GM21576 (cell line): Measurements from ENCODE around the gene ZDHHC1.

Experiments
- ATAC-seq: cut with Tn5 transposase; IDR thresholded peaks from one replicate; pipeline ENCODE4 v1.9.1; 2021; ENCODE audit warnings: mild to moderate bottlenecking, moderate library complexity; ENCODE audit not compliant: unreplicated experiment

Gene ZDHHC1

GRCh38 chr16:67447508-67448076 lies 31.3 kb upstream of the ZDHHC1 start:
- no peak for ATAC-seq

- no peak for ATAC-seq
These were observed 30.8 kb upstream of the ZDHHC1 start for GRCh38 chr16:67446968-67447507.

DNA sequence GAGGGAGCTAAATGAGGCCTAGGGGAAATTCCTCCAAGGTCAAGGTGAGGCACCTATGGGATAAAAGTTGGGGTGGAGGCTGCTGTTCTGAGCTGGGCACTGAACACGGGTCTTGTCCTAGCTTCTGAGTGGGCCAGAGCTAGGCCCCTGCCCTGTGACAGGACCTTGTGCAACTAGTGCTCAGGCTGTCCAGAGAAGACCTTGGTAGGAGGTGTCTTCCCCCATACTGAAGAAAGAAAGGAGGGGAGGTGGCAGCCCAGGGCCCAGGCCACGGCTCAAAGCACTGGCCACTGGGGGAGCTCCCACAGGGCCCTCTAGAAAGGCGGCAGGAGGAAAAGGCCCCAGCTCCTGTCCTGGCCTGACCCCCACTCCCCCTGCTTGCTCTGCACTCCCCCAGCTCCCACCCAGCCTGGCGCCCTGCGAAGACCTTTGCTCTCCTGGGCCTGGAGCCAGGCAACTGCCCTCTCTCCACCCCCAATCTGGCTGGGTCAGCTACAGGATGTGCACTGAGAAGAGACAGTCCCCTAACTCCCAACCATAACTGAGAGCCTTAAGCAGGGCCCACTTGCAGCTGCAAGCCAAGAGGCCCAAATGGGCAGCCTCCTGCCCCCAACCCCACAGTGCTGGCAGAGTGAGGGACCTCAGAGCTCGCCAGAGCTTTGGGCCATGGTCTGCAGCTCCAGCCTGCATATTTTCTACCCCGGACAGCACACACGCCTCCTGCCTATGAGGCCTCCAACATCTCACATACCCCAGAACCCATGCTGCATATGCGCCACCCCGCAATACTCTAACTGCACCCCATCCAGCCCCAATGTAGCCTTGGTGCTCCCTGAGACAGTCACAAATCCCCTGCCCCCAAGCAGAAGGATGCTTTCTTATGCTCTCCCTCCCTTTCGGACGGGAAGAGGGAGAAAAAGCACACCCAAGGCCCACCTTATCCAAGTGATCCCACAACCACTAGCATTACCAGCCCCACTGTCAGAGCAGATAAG lies 29.9 kb upstream of the ZDHHC1 start:
- no peak for ATAC-seq

DNA sequence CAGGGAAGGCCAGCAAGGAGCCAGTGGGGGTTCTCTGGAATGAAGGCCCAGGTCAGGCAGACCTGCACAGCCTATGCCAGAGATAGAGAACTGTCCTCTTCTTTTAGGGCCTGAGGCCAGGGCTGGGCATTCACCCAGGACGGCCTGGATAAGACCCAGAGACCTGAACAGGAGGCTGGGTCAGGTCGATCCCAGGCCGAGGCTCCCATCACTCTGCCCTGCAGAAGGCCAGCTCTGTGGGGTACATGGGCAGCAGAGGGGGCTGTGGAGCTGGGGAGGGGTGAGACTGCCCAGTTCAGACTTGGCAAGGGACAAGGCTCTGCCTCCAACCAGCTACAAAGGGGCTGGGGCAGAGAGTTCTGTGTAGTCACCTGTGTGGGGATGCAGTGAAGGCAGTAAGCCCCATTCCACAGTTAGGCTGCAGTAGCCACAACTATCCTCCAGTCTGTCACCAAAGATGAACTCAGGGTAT lies 29.2 kb upstream of the ZDHHC1 start:
- ATAC-seq, result no peak

DNA sequence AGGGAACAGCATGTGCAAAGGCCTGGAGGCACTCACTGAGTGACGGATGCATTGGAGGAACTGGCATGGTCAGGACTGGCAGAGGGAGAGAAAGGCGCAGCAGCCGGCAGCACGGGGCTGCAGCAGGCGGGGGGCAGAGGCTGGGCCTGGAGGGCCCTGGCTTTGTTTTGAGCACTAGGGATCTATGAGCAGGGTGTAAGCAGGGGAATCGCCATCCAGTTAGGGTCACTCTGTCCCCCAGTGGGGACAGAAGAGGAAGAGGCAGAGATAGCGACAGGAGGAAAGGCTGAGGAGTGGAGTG lies 28.8 kb upstream of the ZDHHC1 start:
- ATAC-seq, result no peak

DNA sequence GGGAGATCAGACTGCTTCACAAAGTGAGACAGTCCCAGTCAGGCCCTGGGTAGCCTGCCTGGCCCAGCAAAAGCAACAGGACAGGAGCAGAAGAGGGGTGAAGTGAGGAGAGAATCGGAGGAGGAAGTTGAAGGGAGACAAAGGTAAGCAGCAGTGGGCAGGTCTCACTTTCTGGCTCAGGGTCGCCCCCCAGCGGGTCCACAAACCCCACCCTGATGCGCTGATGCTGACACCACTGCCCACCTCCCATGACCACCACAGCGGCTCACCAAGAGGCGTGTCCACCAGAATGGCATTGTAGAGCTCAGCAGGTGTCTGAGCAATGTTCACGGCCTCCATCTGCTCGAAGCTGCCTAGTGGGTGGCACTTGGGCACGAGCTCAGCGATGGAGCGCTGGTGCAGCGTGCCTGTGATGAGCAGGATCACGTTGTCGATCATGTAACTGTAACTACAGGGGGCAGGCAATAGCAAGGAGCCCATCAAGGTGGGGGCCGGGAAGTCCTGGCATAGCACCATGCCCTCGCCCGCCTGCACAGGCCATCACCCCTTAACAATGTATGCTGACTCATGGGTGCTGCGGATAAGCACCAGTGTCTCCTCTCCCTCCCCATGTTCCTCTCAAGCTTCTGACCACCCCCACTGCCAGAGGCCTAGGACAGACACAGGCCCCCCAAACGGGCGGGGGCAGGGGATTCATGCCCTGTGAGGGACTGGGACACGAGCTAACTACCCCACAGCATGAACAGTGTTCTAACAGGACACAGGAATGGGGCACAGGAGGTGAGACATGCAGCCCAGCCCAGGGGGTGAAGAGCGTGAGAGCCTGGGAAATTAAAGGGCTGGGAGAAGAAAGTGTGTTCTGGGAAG lies 28.2 kb upstream of the ZDHHC1 start:
- ATAC-seq, result no peak

GRCh38 chr16:67443265-67443664 lies 27.0 kb upstream of the ZDHHC1 start:
- ATAC-seq, result no peak

GRCh38 chr16:67442581-67443255 lies 26.4 kb upstream of the ZDHHC1 start:
- ATAC-seq, result no peak

DNA sequence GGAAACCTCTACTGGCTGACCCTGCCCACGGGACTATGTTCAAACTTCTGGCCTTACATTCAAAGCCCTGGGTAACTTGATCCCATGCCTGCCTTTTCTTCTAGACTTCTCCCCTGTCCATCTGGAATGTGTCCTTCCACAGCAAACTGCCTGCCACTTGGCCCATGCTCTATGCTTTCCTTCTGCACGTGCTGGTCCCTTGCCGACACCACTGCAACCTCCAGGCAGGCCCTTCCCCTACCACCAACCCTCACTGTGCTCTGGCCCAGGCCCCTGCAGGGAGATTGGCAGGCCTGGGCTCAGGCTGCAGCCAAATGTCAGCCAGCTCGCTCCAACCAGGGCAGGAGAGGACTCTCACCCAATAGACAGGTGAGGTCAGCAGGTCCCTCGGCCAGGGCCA lies 25.6 kb upstream of the ZDHHC1 start:
- ATAC-seq, result no peak

DNA sequence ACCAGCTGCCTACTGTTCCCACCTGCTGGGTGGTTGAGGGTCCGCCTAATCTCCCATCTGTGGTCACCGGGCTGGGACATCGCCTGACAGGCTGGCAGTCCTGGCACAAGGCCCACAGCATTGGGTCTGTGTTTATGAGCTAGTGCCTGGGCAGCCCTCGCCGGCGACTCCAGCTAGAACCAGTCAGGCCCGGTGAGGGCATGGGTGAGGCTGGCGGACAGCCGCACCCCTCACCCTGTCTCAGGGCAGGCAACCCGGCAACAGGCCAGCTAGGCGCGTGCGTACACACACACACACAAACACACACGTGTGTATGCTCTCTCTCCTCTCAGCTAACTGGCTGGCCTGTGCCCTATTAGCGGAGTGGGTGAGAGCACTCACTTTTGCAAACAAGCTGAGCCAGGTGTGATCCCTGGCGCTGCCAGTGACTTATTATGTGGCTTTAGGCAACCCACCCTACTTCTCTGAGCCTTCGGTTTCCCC lies 25.0 kb upstream of the ZDHHC1 start:
- ATAC-seq, result no peak

DNA sequence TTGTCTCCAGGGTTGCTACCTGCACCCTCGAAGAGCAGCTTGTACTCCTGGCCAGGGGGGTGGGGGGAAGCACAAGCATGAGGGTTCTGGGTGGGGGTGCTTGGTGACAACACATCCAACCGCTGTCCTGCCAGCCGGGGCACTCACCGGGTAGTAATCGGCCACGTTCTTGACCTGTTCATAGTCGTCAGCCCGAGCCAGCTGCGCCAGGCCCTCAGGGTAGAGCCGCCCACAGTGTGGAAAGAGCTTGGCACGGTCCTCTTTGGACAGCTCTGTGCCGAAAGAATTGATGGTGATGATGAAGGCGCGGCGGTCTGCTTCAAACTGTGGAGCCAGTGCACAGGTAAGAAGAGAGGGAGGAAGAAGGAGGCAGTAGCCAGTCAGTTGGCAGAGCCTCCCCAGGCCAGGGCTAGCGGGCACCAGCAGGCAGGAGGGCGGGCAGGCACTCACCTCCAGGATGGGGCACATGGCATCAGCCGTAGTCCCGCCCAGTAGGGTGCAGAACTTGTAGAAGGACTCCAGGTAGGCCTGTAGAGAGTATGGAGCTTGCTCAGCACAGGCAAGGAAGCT lies 22.6 kb upstream of the ZDHHC1 start:
- ATAC-seq, result no peak

DNA sequence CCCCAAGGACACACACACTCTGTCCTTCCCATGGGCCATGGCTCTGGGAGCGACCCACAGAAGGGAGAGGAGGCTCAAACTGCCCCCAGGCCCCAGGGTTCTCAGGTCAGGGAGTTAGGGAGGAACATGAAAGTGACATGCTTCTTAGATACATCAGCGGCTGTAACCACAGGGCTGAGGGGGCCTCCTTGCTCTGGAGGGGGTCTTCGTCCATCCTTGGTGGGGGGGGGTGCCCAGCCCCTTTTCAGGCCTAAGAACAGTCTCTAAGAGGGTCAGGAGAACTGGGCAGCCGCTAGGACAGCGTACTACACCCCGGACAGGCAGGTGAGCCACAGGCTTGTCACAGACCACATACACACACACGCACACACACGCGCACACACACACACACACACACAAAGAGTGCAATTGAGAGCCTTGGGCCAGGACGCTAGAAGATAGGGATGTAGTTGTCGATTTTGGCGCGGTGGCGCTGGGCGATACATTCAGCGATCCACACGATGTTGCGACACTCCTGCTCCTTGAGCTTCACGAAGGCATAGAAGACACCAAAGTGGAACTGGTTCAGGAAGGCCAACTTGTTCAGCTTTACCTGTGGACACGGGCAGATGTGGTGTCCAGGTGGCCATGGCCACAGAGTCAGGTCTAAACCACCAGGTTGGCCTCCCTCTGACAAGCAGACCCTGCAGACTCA lies 22.0 kb upstream of the ZDHHC1 start:
- ATAC-seq, result no peak

- ATAC-seq, result no peak
These were observed 21.2 kb upstream of the ZDHHC1 start for GRCh38 chr16:67437513-67437912.

DNA sequence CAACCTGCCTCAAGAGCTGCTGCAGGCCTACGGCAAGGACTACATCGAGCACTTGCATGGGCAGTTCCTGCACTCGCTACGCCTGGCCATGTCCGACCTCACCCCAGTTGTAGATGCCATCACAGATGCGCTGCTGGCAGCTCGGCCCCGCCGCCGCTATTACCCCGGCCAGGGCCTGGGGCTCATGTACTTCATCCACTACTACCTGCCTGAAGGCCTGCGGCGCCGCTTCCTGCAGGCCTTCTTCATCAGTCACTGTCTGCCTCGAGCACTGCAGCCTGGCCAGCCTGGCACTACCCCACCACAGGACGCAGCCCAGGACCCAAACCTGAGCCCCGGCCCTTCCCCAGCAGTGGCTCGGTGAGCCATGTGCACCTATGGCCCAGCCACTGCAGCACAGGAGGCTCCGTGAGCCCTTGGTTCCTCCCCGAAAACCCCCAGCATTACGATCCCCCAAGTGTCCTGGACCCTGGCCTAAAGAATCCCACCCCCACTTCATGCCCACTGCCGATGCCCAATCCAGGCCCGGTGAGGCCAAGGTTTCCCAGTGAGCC lies 20.4 kb upstream of the ZDHHC1 start:
- no peak for ATAC-seq

DNA sequence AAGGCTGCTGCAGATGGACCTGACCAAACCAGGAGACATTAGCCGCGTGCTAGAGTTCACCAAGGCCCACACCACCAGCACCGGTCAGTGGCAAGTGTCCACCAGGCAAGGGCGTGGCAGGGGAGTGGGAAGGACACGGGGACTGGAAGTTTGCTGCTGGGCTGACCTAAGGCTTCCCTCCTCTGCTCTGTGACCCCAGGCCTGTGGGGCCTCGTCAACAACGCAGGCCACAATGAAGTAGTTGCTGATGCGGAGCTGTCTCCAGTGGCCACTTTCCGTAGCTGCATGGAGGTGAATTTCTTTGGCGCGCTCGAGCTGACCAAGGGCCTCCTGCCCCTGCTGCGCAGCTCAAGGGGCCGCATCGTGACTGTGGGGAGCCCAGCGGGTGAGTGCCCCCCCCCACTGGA lies 19.5 kb upstream of the ZDHHC1 start:
- ATAC-seq, result no peak

DNA sequence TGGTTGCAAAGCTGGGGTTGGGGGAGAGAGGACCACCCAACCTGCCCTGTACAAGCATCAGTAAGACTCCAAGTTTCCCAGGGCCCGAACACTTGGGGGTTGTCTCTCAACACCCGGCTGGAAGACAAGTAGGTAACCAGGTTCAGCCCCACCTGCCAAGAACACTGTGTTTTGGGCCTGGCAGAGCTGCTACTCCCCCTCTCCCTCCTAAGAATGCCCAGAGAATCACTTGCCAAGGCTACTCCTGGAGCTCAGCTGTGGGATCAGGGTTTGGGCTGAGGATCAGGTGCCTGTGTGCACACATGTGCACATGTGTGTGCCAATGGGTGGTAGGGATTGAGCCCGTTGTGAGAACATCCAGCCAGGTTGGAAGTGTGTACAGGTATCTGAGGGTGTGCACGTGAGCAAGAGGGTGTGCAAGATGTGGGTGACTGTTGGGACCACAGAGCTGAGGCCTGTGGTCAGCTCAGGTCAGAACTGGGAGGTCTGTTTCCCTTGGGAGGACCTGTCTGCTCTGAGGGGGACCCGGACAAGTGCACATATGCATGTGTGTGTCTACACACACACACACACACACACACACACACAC lies 16.9 kb upstream of the ZDHHC1 start:
- no peak for ATAC-seq

GRCh38 chr16:67432506-67432890 lies 16.2 kb upstream of the ZDHHC1 start:
- no peak for ATAC-seq

DNA sequence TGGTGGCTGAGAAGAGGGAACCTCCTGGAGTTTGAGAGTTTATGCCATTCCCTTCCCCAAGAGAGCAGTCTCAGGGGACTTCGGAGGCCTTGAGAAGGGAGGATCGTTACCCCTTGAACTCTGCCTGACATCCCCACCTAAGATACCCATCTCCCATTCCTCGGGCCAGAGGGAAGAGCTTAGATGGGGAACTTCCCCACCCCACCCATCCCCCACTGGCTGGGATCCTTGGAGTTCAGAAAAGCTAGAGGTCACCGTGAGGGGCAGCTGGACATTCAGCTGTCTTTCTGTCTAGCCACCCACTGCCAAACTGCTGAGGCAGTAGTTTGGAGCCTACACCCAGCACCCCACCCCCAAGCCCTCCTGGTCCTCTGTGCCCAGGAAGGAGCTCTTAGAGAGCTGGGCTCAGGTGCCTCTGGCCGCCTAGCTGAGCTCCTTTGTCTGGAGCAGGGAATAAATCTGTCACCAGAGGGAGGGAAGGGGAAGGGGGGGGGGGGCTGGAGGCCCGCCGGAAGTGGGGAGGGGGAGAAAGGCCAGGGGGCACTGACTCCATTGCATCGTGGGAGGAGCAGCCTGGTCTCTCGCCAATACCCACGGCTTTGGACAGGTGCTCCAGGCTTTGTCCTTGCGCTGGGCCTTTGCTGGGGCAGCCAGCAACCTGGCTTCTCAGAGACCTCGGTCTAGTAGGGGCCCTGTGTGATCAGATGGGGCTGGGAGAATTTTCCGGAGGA lies 15.7 kb upstream of the ZDHHC1 start:
- ATAC-seq, result no peak
